Lower leg skin (tissue), 3 donors: ENCODE data around the gene OR52N5.

Source experiments
- CTCF ChIP-seq, 3 donors: fragments of 450-650 bp; IDR thresholded peaks; one replicate each; pipeline ENCODE4 v1.5.1; 2016; ENCODE audit warnings: antibody characterized with exemption in 3 of 3, mild to moderate bottlenecking in 3 of 3, moderate library complexity in 2 of 3
- POLR2A ChIP-seq, 2 donors: fragments of 450-650 bp; IDR thresholded peaks; one replicate each; pipeline ENCODE4 v1.6.1; 2016 to 2017; ENCODE audit warnings: antibody characterized with exemption in 2 of 2, mild to moderate bottlenecking in 1 of 2, moderate library complexity in 1 of 2

- no peak for TF ChIP-seq CTCF (IDR thresholded peaks at IDR 0.05)
- TF ChIP-seq POLR2A (IDR thresholded peaks at IDR 0.05), result no peak
Observed at GRCh38 chr11:5737670-5738392, 45.3 kb downstream of the OR52N5 start.
